ENCODE results near the gene TBX4.

DNA sequence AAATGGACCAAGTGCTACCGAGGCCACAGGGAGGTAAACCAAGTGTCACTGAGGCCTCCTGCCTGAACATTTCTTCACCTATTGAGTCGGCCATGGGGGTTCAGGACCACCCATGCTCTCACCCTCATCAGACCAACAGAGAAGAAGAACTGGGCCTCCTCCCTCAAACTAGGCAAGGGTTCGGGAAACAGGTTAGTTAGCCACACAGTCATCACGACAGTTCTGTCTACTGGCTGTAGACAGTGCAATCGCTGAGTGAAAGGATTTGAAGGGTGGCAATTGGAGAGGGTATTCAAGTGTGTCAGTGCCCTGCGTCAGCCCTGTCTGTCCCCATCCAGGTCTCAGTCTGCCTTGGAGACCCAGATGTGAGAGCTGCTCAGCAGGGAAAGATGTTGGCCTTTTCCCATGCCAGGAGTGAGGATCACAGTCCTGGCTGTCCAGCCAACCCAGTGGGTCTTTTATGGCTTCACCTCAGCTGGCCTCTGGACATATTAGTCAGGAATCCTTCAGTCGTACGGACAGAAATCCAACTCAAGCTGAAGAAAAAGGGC lies 32.7 kb upstream of the TBX4 start:
- TF ChIP-seq, protein P1, sequence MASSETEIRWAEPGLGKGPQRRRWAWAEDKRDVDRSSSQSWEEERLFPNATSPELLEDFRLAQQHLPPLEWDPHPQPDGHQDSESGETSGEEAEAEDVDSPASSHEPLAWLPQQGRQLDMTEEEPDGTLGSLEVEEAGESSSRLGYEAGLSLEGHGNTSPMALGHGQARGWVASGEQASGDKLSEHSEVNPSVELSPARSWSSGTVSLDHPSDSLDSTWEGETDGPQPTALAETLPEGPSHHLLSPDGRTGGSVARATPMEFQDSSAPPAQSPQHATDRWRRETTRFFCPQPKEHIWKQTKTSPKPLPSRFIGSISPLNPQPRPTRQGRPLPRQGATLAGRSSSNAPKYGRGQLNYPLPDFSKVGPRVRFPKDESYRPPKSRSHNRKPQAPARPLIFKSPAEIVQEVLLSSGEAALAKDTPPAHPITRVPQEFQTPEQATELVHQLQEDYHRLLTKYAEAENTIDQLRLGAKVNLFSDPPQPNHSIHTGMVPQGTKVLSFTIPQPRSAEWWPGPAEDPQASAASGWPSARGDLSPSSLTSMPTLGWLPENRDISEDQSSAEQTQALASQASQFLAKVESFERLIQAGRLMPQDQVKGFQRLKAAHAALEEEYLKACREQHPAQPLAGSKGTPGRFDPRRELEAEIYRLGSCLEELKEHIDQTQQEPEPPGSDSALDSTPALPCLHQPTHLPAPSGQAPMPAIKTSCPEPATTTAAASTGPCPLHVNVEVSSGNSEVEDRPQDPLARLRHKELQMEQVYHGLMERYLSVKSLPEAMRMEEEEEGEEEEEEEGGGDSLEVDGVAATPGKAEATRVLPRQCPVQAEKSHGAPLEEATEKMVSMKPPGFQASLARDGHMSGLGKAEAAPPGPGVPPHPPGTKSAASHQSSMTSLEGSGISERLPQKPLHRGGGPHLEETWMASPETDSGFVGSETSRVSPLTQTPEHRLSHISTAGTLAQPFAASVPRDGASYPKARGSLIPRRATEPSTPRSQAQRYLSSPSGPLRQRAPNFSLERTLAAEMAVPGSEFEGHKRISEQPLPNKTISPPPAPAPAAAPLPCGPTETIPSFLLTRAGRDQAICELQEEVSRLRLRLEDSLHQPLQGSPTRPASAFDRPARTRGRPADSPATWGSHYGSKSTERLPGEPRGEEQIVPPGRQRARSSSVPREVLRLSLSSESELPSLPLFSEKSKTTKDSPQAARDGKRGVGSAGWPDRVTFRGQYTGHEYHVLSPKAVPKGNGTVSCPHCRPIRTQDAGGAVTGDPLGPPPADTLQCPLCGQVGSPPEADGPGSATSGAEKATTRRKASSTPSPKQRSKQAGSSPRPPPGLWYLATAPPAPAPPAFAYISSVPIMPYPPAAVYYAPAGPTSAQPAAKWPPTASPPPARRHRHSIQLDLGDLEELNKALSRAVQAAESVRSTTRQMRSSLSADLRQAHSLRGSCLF (CRISPR knock-in tag; IDR thresholded peaks at IDR 0.05; ENCODE audit: borderline replicate concordance): no peak
- TF ChIP-seq TAF1 (CRISPR knock-in tag; IDR thresholded peaks at IDR 0.05) (no peak), TRIM24 (CRISPR knock-in tag; IDR thresholded peaks at IDR 0.05) (no peak), ZNF619 (CRISPR knock-in tag; IDR thresholded peaks at IDR 0.05) (no peak), ZSCAN21 (CRISPR knock-in tag; IDR thresholded peaks at IDR 0.05; ENCODE audit: borderline replicate concordance) (no peak), HIVEP1 (CRISPR knock-in tag; IDR thresholded peaks at IDR 0.05) (no peak), FOXJ3 (CRISPR knock-in tag; IDR thresholded peaks at IDR 0.05; ENCODE audit: borderline replicate concordance) (no peak), KDM5B (CRISPR knock-in tag; IDR thresholded peaks at IDR 0.05; ENCODE audit: borderline replicate concordance) (no peak), TBL1XR1 (IDR thresholded peaks at IDR 0.05; ENCODE audit: borderline replicate concordance, low read length, partially characterized antibody) (no peak)
- TF ChIP-seq, protein P2, sequence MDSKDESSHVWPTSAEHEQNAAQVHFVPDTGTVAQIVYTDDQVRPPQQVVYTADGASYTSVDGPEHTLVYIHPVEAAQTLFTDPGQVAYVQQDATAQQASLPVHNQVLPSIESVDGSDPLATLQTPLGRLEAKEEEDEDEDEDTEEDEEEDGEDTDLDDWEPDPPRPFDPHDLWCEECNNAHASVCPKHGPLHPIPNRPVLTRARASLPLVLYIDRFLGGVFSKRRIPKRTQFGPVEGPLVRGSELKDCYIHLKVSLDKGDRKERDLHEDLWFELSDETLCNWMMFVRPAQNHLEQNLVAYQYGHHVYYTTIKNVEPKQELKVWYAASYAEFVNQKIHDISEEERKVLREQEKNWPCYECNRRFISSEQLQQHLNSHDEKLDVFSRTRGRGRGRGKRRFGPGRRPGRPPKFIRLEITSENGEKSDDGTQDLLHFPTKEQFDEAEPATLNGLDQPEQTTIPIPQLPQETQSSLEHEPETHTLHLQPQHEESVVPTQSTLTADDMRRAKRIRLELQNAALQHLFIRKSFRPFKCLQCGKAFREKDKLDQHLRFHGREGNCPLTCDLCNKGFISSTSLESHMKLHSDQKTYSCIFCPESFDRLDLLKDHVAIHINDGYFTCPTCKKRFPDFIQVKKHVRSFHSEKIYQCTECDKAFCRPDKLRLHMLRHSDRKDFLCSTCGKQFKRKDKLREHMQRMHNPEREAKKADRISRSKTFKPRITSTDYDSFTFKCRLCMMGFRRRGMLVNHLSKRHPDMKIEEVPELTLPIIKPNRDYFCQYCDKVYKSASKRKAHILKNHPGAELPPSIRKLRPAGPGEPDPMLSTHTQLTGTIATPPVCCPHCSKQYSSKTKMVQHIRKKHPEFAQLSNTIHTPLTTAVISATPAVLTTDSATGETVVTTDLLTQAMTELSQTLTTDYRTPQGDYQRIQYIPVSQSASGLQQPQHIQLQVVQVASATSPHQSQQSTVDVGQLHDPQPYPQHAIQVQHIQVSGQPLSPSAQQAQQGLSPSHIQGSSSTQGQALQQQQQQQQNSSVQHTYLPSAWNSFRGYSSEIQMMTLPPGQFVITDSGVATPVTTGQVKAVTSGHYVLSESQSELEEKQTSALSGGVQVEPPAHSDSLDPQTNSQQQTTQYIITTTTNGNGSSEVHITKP (CRISPR knock-in tag; IDR thresholded peaks at IDR 0.05; ENCODE audit: low read depth): no peak

Data from HepG2 (cell line).